ENCODE results near the gene KLHL5.
A peak's percentile ranks its signal among the peaks of the same experiment; 100 is the strongest.

Gene KLHL5

DNA sequence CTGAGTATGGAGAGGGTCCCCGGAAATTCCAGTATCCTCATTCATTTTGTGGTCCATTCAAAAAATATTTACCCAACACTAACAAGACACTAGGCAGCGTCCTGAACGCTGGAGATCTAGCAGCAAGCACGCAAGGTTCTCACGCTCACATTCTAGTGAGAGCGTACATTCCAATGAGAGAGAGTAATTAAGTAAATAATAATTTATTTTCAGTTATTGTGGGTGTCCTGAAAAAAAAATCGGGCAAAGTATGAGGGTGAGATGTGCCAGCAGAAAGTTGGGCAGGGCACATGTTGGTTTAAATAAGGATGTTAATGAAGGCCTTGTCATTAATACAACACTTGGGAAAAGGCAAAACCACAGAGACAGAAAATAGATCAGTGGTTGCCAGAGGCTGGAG, 25.9 kb upstream of the KLHL5 start:
- DNase-seq (ENCODE audit: low spot score) = no peak

DNA sequence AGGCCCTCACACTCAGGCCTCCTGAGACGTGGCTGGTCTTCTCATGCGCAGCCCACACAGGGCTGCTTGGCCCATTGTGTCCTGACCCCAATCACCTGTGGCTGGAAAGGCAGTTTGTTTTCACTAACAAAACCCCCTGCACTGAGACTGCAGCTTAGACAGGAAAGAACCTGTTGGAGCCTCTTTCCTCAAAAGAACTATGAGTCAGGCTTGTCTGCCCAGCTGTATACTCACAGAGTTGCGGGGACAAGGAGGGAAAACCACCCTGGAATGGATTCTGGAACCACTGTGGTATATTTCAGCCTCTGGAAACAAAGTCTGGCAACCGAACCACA, 24.6 kb upstream of the KLHL5 start:
- TF ChIP-seq, protein P1, sequence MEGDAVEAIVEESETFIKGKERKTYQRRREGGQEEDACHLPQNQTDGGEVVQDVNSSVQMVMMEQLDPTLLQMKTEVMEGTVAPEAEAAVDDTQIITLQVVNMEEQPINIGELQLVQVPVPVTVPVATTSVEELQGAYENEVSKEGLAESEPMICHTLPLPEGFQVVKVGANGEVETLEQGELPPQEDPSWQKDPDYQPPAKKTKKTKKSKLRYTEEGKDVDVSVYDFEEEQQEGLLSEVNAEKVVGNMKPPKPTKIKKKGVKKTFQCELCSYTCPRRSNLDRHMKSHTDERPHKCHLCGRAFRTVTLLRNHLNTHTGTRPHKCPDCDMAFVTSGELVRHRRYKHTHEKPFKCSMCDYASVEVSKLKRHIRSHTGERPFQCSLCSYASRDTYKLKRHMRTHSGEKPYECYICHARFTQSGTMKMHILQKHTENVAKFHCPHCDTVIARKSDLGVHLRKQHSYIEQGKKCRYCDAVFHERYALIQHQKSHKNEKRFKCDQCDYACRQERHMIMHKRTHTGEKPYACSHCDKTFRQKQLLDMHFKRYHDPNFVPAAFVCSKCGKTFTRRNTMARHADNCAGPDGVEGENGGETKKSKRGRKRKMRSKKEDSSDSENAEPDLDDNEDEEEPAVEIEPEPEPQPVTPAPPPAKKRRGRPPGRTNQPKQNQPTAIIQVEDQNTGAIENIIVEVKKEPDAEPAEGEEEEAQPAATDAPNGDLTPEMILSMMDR (IDR thresholded peaks at IDR 0.05; ENCODE audit: extremely low read depth, missing control alignments) = no peak
- no peak for DNase-seq (ENCODE audit: low spot score)

More for the DNA sequence above, 25.9 kb upstream of the KLHL5 start:
- TF ChIP-seq, protein P1 (IDR thresholded peaks at IDR 0.05; ENCODE audit: extremely low read depth, missing control alignments) = no peak

DNA sequence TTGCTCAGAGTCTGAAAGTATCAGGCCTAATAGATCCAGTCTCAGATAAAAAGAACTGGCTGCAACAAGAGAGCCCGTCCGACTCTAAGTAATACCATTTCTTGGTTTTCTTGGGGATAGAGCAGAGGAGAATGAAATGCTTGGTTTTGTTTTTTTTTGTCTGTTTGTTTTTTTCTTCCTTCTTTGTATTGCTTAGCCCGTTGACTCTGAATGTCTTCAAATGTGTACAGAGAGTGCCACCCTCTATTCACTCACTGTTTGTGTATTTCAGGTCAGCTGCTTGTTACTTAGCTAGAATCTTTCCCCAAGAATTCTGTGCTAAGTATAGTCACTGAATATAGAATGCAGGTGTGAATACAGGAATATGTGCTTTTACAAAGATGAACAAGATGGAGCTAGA, 24.1 kb upstream of the KLHL5 start:
- no peak for DNase-seq (ENCODE audit: low spot score)
- TF ChIP-seq, protein P1 (IDR thresholded peaks at IDR 0.05; ENCODE audit: extremely low read depth, missing control alignments) = no peak

DNA sequence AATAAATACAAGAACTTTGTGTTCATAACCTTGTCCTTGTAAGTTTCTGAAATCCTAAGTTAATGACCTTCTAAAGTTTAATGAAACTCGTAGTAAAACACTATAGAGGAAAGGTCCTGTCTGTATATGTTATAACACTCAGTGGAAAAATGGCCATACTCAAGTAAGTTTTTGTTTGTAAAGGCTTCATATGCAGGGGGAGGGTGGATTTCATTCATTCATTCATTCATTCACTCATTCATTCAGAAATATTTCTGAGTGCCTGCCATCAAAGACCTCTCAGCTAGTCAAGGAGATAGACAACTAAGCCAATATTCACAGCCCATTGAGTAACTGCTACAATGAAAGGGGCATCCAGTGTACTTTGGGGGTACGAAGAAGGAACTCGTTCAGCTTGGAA, 22.9 kb upstream of the KLHL5 start:
- TF ChIP-seq, protein P1 (IDR thresholded peaks at IDR 0.05; ENCODE audit: extremely low read depth, missing control alignments) = no peak
- DNase-seq (ENCODE audit: low spot score) = no peak

DNA sequence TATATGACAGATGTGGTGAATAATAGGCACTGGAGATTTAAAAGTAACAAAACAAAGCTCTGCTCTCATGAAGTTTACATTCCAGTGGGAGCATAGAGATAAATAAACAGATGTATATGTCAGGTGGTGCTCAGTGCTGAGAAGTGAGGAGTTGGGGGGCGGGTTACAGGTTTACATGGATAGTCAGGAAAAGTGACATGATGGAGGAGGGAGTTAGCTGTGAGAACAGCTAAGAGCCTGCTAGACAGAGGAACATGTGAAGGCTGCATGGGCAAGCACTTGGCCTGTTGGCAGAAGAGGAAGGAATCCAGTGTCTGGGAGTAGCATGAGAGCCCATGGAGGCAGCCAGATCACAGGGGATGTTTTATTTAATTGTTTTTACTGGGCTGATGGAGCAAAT, 19.7 kb upstream of the KLHL5 start:
- TF ChIP-seq, protein P1 (IDR thresholded peaks at IDR 0.05; ENCODE audit: extremely low read depth, missing control alignments) = no peak
- no peak for DNase-seq (ENCODE audit: low spot score)

DNA sequence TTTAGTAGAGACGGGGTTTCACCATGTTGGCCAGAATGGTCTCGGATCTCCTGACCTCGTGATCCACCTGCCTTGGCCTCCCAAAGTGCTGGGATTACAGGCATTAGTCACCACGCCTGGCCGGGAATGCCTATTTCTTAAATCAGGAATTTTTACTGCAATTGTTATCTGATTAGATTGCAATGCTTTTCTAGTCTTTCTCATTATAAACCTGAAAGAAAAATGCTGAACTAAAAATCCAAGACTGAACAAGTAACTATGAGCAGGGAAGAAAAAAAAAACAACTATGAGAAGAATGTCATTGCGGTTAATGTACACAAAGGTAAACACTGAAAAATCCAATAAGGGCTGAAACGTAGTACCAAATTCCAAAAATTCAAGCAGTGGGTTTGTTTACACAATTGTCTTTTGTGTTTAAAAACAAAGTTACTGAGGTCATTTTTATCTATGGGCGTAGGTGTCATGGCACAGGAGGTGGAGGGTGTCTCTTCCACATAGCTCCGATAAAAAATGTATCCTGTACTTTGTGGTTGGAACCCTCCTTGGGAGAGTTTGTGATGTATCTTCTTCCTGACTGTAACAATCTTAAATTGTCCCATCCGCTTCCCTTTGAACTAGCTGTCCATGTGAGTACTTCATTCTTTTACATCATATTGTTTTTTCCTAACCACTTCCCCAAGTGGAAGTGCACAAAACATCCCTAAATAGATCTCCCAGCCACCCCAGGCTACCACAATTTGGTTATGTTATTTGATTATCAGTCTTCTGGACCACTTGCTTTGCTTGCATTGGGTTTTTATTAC, 18.8 kb upstream of the KLHL5 start:
- TF ChIP-seq, protein P1 (IDR thresholded peaks at IDR 0.05; ENCODE audit: extremely low read depth, missing control alignments) = no peak
- DNase-seq (ENCODE audit: low spot score) = no peak

DNA sequence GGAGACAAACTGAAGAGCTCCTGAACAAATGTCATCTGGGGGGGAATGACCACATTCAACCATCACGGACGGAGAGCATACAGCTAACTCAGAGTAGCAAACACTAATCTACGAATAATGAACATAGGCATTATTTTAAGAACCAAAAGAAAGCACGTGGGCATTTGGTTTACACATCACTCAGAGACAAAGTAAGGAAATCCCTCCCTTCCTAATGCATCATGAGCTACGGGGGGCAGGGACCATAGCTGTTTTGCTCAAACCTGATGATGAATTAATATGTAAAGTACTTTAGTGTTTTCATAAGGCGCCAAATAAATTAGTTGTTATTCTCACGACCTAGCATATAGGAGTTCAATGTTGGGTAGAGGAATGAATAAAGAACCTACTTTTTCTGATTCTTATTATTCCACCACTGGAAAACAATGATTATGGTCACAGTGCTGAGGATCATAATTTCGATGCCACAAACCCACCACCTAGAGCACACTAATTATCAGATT, 18.1 kb upstream of the KLHL5 start:
- TF ChIP-seq, protein P1 (IDR thresholded peaks at IDR 0.05; ENCODE audit: extremely low read depth, missing control alignments) = no peak
- DNase-seq (ENCODE audit: low spot score) = peak; percentile 41
